Ovary (tissue), 3 donors: Measurements from ENCODE around the gene RSPH9.

Experiments
- CTCF ChIP-seq, 3 donors: fragments of 450-650 bp in 2 of 3; fragments of 200-600 bp in 1 of 3; IDR thresholded peaks; one replicate each; pipeline versions ENCODE4 v1.5.1 to v1.8.0; 2016 to 2022; ENCODE audit warnings: antibody characterized with exemption in 3 of 3, mild to moderate bottlenecking in 1 of 3
- EP300 ChIP-seq: sonication (generic); formaldehyde crosslinking; IDR thresholded peaks from one replicate; pipeline ENCODE4 v1.6.1; 2017; ENCODE audit warnings: antibody characterized with exemption
- POLR2A ChIP-seq: fragments of 450-650 bp; IDR thresholded peaks from one replicate; pipeline ENCODE4 v1.6.1; 2017; ENCODE audit warnings: antibody characterized with exemption, mild to moderate bottlenecking, moderate library complexity
- donor health status: DM: no; HTN: no; CAD: no.

GRCh38 chr6:43713643-43714310, 68.9 kb downstream of the RSPH9 start:
- TF ChIP-seq EP300 (no peak), CTCF (IDR thresholded peaks at IDR 0.05) (no peak), POLR2A (no peak)
